Activated naive CD4-positive, alpha-beta T cell treated with anti-CD3 and anti-CD28 coated beads, Interleukin-2, amount 50 U/mL, for 24 hours (primary cell): ENCODE results near the gene OR8D2.
"Not testable (repeated sequence)": the region's sequence is repeated elsewhere in the genome, so short reads cannot be mapped to it uniquely, and the experiment has no call there.

Experiments used
- H3K27ac Mint-ChIP-seq: one replicate; pipeline ENCODE4 v1.8.0; 2021; ENCODE audit warnings: mild to moderate bottlenecking, mixed read lengths
- H3K27me3 Mint-ChIP-seq: one replicate; pipeline ENCODE4 v1.8.0; 2021; ENCODE audit warnings: mixed read lengths
- H3K36me3 Mint-ChIP-seq: one replicate; pipeline ENCODE4 v1.8.0; 2021; ENCODE audit warnings: mixed read lengths
- H3K4me1 Mint-ChIP-seq: one replicate; pipeline ENCODE4 v1.8.0; 2021; ENCODE audit warnings: mixed read lengths
- H3K4me3 Mint-ChIP-seq: one replicate; pipeline ENCODE4 v1.8.0; 2021; ENCODE audit warnings: mild to moderate bottlenecking, mixed read lengths
- H3K9me3 Mint-ChIP-seq: one replicate; pipeline ENCODE4 v1.8.0; 2021; ENCODE audit warnings: mixed read lengths

The OR8D2 gene

GRCh38 chr11:124307093-124307492, 12.9 kb downstream of the OR8D2 start:
- Mint-ChIP-seq H3K27me3 (peaks cover 11% of the 10 kb centered on the region), H3K4me3 (no peak overlapping the region), H3K9me3 (no peaks in the 10 kb centered on the region), H3K27ac (no peak overlapping the region), H3K4me1 (no peaks in the 10 kb centered on the region), H3K36me3 (no peaks in the 10 kb centered on the region)

GRCh38 chr11:124302347-124303125, 17.5 kb downstream of the OR8D2 start:
- Mint-ChIP-seq H3K36me3 (no peaks in the 10 kb centered on the region), H3K4me3 (no peak overlapping the region), H3K27me3 (peaks cover 6% of the 10 kb centered on the region), H3K27ac (no peak overlapping the region), H3K9me3 (no peaks in the 10 kb centered on the region), H3K4me1 (no peaks in the 10 kb centered on the region)

- Mint-ChIP-seq H3K4me1 (no peaks in the 10 kb centered on the region), H3K9me3 (no peaks in the 10 kb centered on the region), H3K36me3 (no peaks in the 10 kb centered on the region), H3K27ac (no peak overlapping the region), H3K27me3 (peaks cover 4% of the 10 kb centered on the region), H3K4me3 (no peak overlapping the region)
Observed at GRCh38 chr11:124301548-124301947, 18.4 kb downstream of the OR8D2 start.

GRCh38 chr11:124297921-124298320, 22.1 kb downstream of the OR8D2 start:
- H3K4me1 Mint-ChIP-seq = no peaks in the 10 kb centered on the region
- no peak overlapping the region for H3K27ac Mint-ChIP-seq
- no peaks in the 10 kb centered on the region for H3K36me3 Mint-ChIP-seq
- no peaks in the 10 kb centered on the region for H3K27me3 Mint-ChIP-seq
- H3K4me3 Mint-ChIP-seq = no peak overlapping the region
- H3K9me3 Mint-ChIP-seq = no peaks in the 10 kb centered on the region

GRCh38 chr11:124296016-124296415, 24.0 kb downstream of the OR8D2 start:
- Mint-ChIP-seq H3K4me1 (no peaks in the 10 kb centered on the region), H3K9me3 (peaks cover 4% of the 10 kb centered on the region), H3K36me3 (no peaks in the 10 kb centered on the region), H3K4me3 (no peak overlapping the region), H3K27me3 (peaks cover 2% of the 10 kb centered on the region), H3K27ac (no peak overlapping the region)

GRCh38 chr11:124294687-124295086, 25.3 kb downstream of the OR8D2 start:
- Mint-ChIP-seq H3K9me3 (peaks cover 4% of the 10 kb centered on the region), H3K4me1 (no peaks in the 10 kb centered on the region), H3K27ac (no peak overlapping the region), H3K4me3 (no peak overlapping the region), H3K27me3 (peaks cover 2% of the 10 kb centered on the region), H3K36me3 (no peaks in the 10 kb centered on the region)

- no peak overlapping the region for H3K27ac Mint-ChIP-seq
- no peaks in the 10 kb centered on the region for H3K4me1 Mint-ChIP-seq
- no peaks in the 10 kb centered on the region for H3K27me3 Mint-ChIP-seq
- no peaks in the 10 kb centered on the region for H3K36me3 Mint-ChIP-seq
- no peak overlapping the region for H3K4me3 Mint-ChIP-seq
- peaks cover 21% of the 10 kb centered on the region for H3K9me3 Mint-ChIP-seq
Observed at GRCh38 chr11:124285610-124286344, 34.2 kb downstream of the OR8D2 start.

- H3K9me3 Mint-ChIP-seq = peaks cover 14% of the 10 kb centered on the region
- no peaks in the 10 kb centered on the region for H3K36me3 Mint-ChIP-seq
- no peaks in the 10 kb centered on the region for H3K27me3 Mint-ChIP-seq
- H3K4me1 Mint-ChIP-seq = no peaks in the 10 kb centered on the region
- no peak overlapping the region for H3K4me3 Mint-ChIP-seq
- no peak overlapping the region for H3K27ac Mint-ChIP-seq
Observed at GRCh38 chr11:124278261-124278660, 41.7 kb downstream of the OR8D2 start.

GRCh38 chr11:124277804-124278203, 42.2 kb downstream of the OR8D2 start:
- Mint-ChIP-seq H3K36me3 (no peaks in the 10 kb centered on the region), H3K4me1 (no peaks in the 10 kb centered on the region), H3K9me3 (peaks cover 14% of the 10 kb centered on the region), H3K27ac (no peak overlapping the region), H3K27me3 (no peaks in the 10 kb centered on the region), H3K4me3 (no peak overlapping the region)

- H3K27ac Mint-ChIP-seq = no peak overlapping the region
- H3K4me3 Mint-ChIP-seq = no peak overlapping the region
- peaks cover 14% of the 10 kb centered on the region for H3K9me3 Mint-ChIP-seq
- no peaks in the 10 kb centered on the region for H3K36me3 Mint-ChIP-seq
- H3K27me3 Mint-ChIP-seq = no peaks in the 10 kb centered on the region
- H3K4me1 Mint-ChIP-seq = no peaks in the 10 kb centered on the region
Observed at GRCh38 chr11:124277207-124277606, 42.8 kb downstream of the OR8D2 start.

GRCh38 chr11:124276081-124276480, 43.9 kb downstream of the OR8D2 start:
- no peak overlapping the region for H3K27ac Mint-ChIP-seq
- no peaks in the 10 kb centered on the region for H3K27me3 Mint-ChIP-seq
- H3K36me3 Mint-ChIP-seq = no peaks in the 10 kb centered on the region
- no peak overlapping the region for H3K4me3 Mint-ChIP-seq
- H3K9me3 Mint-ChIP-seq = peaks cover 7% of the 10 kb centered on the region
- H3K4me1 Mint-ChIP-seq = no peaks in the 10 kb centered on the region

GRCh38 chr11:124274000-124274399, 46.0 kb downstream of the OR8D2 start:
- Mint-ChIP-seq H3K27ac (no peak overlapping the region), H3K9me3 (no peaks in the 10 kb centered on the region), H3K4me1 (no peaks in the 10 kb centered on the region), H3K27me3 (no peaks in the 10 kb centered on the region), H3K4me3 (no peak overlapping the region), H3K36me3 (no peaks in the 10 kb centered on the region)

- not testable (repeated sequence) for H3K4me1 Mint-ChIP-seq, H3K4me3 Mint-ChIP-seq
Observed at GRCh38 chr11:124270886-124271285, 49.1 kb downstream of the OR8D2 start.

More at GRCh38 chr11:124270886-124271285, 49.1 kb downstream of the OR8D2 start:
- not testable (repeated sequence) for H3K27me3 Mint-ChIP-seq, H3K36me3 Mint-ChIP-seq, H3K27ac Mint-ChIP-seq, H3K9me3 Mint-ChIP-seq
